HepG2 (cell line): ENCODE measurements around the gene LTB4R2. TPM values are rescaled to one million over a fixed set of nuclear protein-coding genes. Genes with fewer than 3 reads are reported as not detected.

Experiments
- ATF1 ChIP-seq: IDR thresholded peaks from 2 replicates; pipeline ENCODE4 v1.6.1; 2016; ENCODE audit warnings: mild to moderate bottlenecking, control low read depth
- DMTF1 ChIP-seq: sonication (generic); formaldehyde crosslinking; IDR thresholded peaks from 2 replicates; pipeline ENCODE4 v1.4.0; 2020; ENCODE audit warnings: mild to moderate bottlenecking, missing genetic modification reagents
- E2F5 ChIP-seq: sonication (generic); formaldehyde crosslinking; conservative IDR thresholded peaks from 2 replicates; pipeline ENCODE4 v1.4.0; 2020; ENCODE audit warnings: missing genetic modification reagents
- GABPB1 ChIP-seq: IDR thresholded peaks from 2 replicates; pipeline ENCODE4 v1.6.1; 2016; ENCODE audit warnings: mild to moderate bottlenecking, missing genetic modification reagents, moderate library complexity, missing compliant biosample characterization
- MZF1 ChIP-seq: sonication (generic); formaldehyde crosslinking; IDR thresholded peaks from 2 replicates; pipeline ENCODE4 v1.8.1; 2023; ENCODE audit warnings: mild to moderate bottlenecking, missing genetic modification reagents, borderline replicate concordance
- NCOA5 ChIP-seq: sonication (generic); formaldehyde crosslinking; IDR thresholded peaks from 2 replicates; pipeline ENCODE4 v1.4.0; 2020; ENCODE audit warnings: missing genetic modification reagents
- PHF20 ChIP-seq: sonication (generic); formaldehyde crosslinking; IDR thresholded peaks from 2 replicates; pipeline ENCODE4 v1.5.0; 2020; ENCODE audit warnings: mild to moderate bottlenecking, missing genetic modification reagents
- TBX3 ChIP-seq: fragments of 450-650 bp; IDR thresholded peaks from 2 replicates; pipeline ENCODE4 v1.6.1; 2017; ENCODE audit warnings: antibody characterized with exemption, mild to moderate bottlenecking, inconsistent platforms, borderline replicate concordance
- ZBTB39 ChIP-seq: sonication (generic); formaldehyde crosslinking; IDR thresholded peaks from 2 replicates; pipeline ENCODE4 v1.5.0; 2020; ENCODE audit warnings: missing genetic modification reagents
- ZBTB46 ChIP-seq: sonication (generic); formaldehyde crosslinking; IDR thresholded peaks from 2 replicates; pipeline ENCODE4 v1.4.0; 2020; ENCODE audit warnings: mild to moderate bottlenecking, missing genetic modification reagents, borderline replicate concordance
- ZFX ChIP-seq: sonication (generic); formaldehyde crosslinking; IDR thresholded peaks from 2 replicates; pipeline ENCODE4 v1.4.0; 2020; ENCODE audit warnings: mild to moderate bottlenecking, low read depth, missing genetic modification reagents, moderate library complexity
- ZNF224 ChIP-seq: sonication (generic); formaldehyde crosslinking; IDR thresholded peaks from 2 replicates; pipeline ENCODE4 v1.5.0; 2020; ENCODE audit warnings: mild to moderate bottlenecking, missing genetic modification reagents
- ZNF34 ChIP-seq: sonication (generic); formaldehyde crosslinking; IDR thresholded peaks from 2 replicates; pipeline ENCODE4 v1.4.0; 2020; ENCODE audit warnings: mild to moderate bottlenecking, missing genetic modification reagents, borderline replicate concordance
- ZNF441 ChIP-seq: sonication (generic); formaldehyde crosslinking; IDR thresholded peaks from 2 replicates; pipeline ENCODE4 v1.7.0; 2021; ENCODE audit warnings: missing genetic modification reagents, borderline replicate concordance
- ZNF503 ChIP-seq: sonication (generic); formaldehyde crosslinking; IDR thresholded peaks from 2 replicates; pipeline ENCODE4 v1.4.0; 2020; ENCODE audit warnings: missing genetic modification reagents
- ZNF7 ChIP-seq: IDR thresholded peaks from 2 replicates; pipeline ENCODE4 v1.6.1; 2016; ENCODE audit warnings: missing biosample characterization, missing genetic modification reagents
- ZNF737 ChIP-seq: sonication (generic); formaldehyde crosslinking; IDR thresholded peaks from 2 replicates; pipeline ENCODE4 v1.5.0; 2020; ENCODE audit warnings: missing genetic modification reagents, mild to moderate bottlenecking, borderline replicate concordance
- ZNF776 ChIP-seq: sonication (generic); formaldehyde crosslinking; IDR thresholded peaks from 2 replicates; pipeline ENCODE4 v1.4.0; 2020; ENCODE audit warnings: mild to moderate bottlenecking, missing genetic modification reagents
- ZNF850 ChIP-seq: sonication (generic); formaldehyde crosslinking; conservative IDR thresholded peaks from 2 replicates; pipeline ENCODE4 v1.9.0; 2021; ENCODE audit warnings: mild to moderate bottlenecking, missing genetic modification reagents
- ZZZ3 ChIP-seq: sonication (generic); formaldehyde crosslinking; IDR thresholded peaks from 2 replicates; pipeline ENCODE4 v1.4.0; 2020; ENCODE audit warnings: missing genetic modification reagents, mild to moderate bottlenecking, borderline replicate concordance
- polyA plus RNA-seq, 8 experiments: library from polyadenylated mRNA; depleted of rRNA in 3 of 8; stranded (reverse) in 7 of 8; unstranded in 1 of 8; fragments of >200 nt; fragmentation: Illumina TruSeq in 4 of 8; extraction: Trizol in 4 of 8; gene quantifications; 2 replicates each; pipeline versions ENCODE4 v1.2.1 to v1.2.3, GENCODE V29; 2011 to 2016; ENCODE audit warnings: low read depth in 4 of 8, missing spikeins in 1 of 8, mixed read lengths in 1 of 8; ENCODE audit not compliant: insufficient read depth in 1 of 8
- total RNA-seq, 5 experiments: library from RNA; depleted of rRNA; stranded (reverse); fragments of >200 nt; fragmentation: Illumina TruSeq; extraction: Trizol; gene quantifications; 2 replicates each; pipeline ENCODE4 v1.2.3, GENCODE V29; 2016; ENCODE audit warnings: low read depth in 1 of 5

LTB4R2 gene
- total and polyA plus RNA-seq, 2 of the 13 experiments (the other 11 are each of a cell fraction or from before 2014, with no cell fraction given), result 3.9 to 6.9 TPM

GRCh38 chr14:24307575-24308341 is 2.2 kb upstream of the LTB4R2 start, which contains the start of gene CIDEB (continued):
- no peak for TF ChIP-seq ZBTB46 (CRISPR knock-in tag)
- TF ChIP-seq ZBTB39 (CRISPR knock-in tag), result no peak
- no peak for TF ChIP-seq PHF20 (CRISPR knock-in tag)
- TF ChIP-seq ZNF7, result no peak
- TF ChIP-seq ZNF850 (CRISPR knock-in tag), result no peak
- TF ChIP-seq DMTF1, result no peak; the same call in 1 of the 2 replicates
- TF ChIP-seq GABPB1 (CRISPR knock-in tag), result peak; percentile 59; the same call in 1 of the 2 replicates
- TF ChIP-seq ZNF503, result peak; percentile 61; the same call in 1 of the 2 replicates
- TF ChIP-seq MZF1, result no peak
- peak; percentile 74 for TF ChIP-seq ZNF34 (CRISPR knock-in tag)
- TF ChIP-seq NCOA5, result no peak
- TF ChIP-seq TBX3, result peak; percentile 80; the same call in 1 of the 2 replicates
- TF ChIP-seq ZNF441, result no peak; the same call in 1 of the 2 replicates
- no peak for TF ChIP-seq E2F5 (CRISPR knock-in tag)
- peak; percentile 94 for TF ChIP-seq ZZZ3 (CRISPR knock-in tag)
- peak; percentile 86 for TF ChIP-seq ZNF224
- peak; percentile 60; the same call in 1 of the 2 replicates for TF ChIP-seq ZNF776 (CRISPR knock-in tag)
- no peak for TF ChIP-seq ZNF737 (CRISPR knock-in tag)
- no peak for TF ChIP-seq ATF1 (CRISPR knock-in tag)
- TF ChIP-seq ZFX (CRISPR knock-in tag), result peak; percentile 57; the same call in 1 of the 2 replicates
